Measurements from ENCODE around the gene NDUFAF2.

Gene NDUFAF2

DNA sequence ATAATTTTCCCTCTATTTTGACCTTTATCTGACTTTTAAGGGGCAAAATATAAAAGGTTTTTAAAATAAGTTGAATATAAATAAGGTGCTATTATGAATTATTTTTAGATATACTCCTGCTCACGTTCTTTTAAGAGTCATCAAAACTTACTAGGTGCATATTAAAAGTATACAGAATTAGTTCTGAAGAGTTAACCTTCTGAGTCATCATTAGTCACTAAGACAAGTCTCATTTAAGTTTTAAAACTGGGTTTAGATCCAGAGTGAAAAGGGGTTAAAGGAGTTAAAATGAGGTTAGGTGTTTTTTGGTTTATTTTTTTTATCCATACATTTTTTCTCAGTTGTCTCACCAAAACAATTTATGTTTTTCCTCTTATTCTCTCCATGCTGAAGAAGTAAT, 175.5 kb downstream of the NDUFAF2 start:
- no peak for DNase-seq (ENCODE audit: low read depth in 2 of 2)

GRCh38 chr5:61123145-61123544, 178.1 kb downstream of the NDUFAF2 start:
- DNase-seq (ENCODE audit: low read depth in 2 of 2) = no peak

DNA sequence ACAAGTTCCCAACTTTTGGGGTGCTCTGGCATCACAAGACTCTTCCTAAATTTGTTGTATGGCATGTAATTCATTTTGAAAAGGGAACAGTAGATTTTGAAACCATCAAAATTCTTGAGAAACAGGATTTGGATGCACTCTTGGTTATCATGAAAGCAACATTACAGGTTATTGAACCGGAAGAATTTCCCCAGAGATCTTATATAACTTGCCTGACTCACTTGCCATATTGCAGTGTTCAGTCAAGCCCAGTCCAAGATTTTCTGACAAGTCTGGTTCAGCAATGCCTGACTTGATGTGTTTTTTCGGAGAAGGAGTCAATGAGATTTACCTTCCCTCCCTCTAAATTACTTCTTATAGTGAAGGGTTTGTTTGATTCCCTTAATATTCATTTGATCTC, 185.3 kb downstream of the NDUFAF2 start:
- no peak for DNase-seq (ENCODE audit: low read depth in 2 of 2)

DNA sequence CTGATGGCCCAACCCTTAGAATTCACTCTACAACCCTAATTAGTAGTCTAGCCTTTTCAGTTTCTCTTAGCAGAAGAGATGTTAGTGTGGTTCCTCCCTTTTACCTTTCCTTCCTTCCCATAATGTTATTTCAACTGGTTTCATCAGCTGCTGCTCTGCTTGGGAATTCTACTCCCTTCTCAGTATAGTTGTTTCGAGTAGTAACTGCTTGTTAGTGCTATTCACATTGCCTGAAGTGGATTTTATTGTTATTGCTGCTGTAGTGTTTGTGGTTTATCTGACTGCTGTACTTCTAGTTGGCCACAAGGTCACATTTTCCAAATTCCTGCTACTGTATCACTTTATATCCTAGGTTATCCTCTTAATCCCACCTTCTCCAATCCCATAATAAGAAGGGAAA, 187.6 kb downstream of the NDUFAF2 start:
- peak; percentile 41 to 42 for DNase-seq (ENCODE audit: low read depth in 2 of 2)

GRCh38 chr5:61137835-61138234, 192.8 kb downstream of the NDUFAF2 start:
- no peak for DNase-seq (ENCODE audit: low read depth in 2 of 2)

DNA sequence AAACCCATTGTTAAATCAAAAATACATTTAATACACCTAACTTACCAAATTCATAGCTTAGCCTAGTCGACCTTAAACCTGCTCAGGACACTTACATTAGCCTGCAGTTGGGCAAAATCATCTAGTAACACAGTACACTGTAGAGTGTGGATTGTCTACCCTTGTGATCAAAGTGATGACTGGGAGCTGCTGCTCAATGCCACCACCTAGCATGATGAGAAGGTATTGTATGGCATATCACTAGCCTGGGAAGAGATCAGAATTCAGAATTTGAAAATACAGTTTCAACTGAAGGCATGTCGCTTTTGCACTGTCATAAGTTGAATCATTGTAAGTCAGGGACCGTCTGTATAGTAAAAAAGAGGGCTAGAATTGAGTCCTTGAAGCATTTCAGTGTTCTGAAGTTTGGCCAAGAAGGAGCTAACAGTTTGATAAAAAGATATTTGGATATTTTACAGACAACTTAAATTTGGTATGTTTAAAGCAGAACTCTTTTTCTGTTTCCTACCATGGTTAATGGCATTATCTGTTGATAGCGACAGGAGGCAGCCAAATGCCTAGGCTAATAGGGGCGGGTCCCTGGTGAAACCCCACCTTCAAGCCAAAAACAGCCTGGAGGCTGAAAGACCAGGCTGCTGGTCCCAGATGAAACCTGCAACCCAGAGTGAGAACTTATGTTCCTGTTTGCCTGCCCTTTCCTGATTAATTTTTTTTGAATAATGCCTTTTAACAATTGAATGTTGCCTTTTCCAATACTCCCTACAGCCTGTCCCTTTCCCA, 194.3 kb downstream of the NDUFAF2 start:
- no peak for DNase-seq (ENCODE audit: low read depth in 2 of 2)

GRCh38 chr5:61139931-61140330, 194.9 kb downstream of the NDUFAF2 start:
- no peak for DNase-seq (ENCODE audit: low read depth in 2 of 2)

- no peak for DNase-seq (ENCODE audit: low read depth in 2 of 2)
Observed at GRCh38 chr5:61141801-61142200, 196.8 kb downstream of the NDUFAF2 start.

GRCh38 chr5:61142391-61142790, 197.4 kb downstream of the NDUFAF2 start:
- no peak for DNase-seq (ENCODE audit: low read depth in 2 of 2)

GRCh38 chr5:61142811-61143210, 197.8 kb downstream of the NDUFAF2 start:
- DNase-seq (ENCODE audit: low read depth in 2 of 2) = no peak

DNA sequence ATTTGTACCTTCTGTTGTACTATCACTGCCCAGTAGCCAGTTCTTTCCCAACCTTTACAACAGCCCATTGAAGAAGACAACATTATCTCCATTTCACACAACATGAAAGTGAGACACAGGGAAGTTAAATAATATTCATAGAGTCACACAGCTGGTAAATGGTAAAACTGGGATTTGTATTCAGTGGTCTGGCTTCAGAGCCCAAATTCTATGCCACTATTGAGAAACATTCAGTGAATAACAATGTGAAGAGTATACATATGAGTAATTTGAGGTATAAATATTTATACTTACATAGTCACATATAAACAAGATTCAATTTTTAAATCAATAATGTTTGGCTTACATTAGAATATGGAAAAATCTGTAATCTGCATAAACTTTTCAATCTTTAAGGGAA, 203.5 kb downstream of the NDUFAF2 start:
- no peak for DNase-seq (ENCODE audit: low read depth in 2 of 2)

DNA sequence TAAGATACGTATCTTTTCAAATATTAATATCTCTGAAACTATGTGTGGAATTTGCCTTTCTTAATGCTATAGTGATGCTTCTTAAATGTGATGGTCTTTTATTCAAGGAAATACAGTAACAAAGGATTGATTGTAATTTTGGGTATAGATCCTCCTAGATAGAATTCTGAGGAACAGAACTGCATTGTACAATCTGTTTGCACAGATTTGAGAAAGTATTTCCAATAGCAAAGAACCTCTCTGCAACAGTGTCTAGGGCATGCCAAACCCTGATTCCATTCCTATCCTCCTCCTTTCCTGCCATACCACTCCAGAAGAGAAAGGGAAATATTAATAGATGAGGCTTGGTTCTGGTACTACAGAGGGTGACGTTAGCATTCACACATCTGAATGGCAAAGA, 206.9 kb downstream of the NDUFAF2 start:
- no peak for DNase-seq (ENCODE audit: low read depth in 2 of 2)

- DNase-seq (ENCODE audit: low read depth in 2 of 2) = no peak
Observed at GRCh38 chr5:61159070-61159469, 214.1 kb downstream of the NDUFAF2 start.

- DNase-seq (ENCODE audit: low read depth in 2 of 2) = no peak
Observed at GRCh38 chr5:61159836-61160235, 214.8 kb downstream of the NDUFAF2 start.

- DNase-seq (ENCODE audit: low read depth in 2 of 2) = no peak
Observed at GRCh38 chr5:61160497-61160896, 215.5 kb downstream of the NDUFAF2 start.

DNA sequence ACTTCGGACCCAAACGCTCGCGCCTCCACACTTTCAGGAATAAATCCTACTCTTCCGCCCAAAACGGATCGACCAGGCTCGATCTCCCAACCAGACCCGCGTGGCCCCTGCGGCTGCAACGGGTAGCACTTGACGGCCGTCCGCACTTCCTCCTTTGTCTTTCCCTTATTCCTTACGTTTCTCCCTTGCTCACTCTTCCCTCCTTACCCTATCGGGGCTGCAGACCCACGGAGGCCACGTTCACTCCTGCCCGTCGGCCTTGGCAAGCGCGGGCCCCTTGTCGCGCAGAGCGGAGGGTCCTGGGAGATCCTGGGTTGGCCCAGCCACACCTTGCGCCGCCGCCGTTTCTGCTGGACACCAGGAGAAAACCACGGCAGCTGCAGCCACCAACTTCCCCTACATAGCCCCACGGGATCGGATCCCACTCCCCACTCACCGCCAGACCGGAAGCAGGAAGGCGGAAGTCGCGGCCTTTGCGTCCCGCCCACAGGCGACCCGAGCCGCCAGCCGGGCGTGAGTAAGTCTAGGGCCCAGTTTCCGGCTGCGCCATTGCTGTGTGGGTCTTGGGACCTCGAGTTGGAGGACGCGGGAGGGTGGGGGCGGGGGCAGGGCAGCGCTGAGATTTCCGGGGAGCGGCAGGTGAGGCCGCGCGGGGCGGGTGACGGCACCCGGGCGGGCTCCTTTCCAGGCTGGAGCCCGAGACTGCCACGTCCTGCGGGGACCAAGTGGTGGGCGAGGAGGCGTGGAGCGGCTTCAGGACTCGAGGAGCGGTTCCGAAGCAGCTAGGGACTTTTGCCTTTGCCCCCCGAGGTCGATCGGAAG, 217.2 kb downstream of the NDUFAF2 start, which contains the start of gene SMIM15:
TSS of gene SMIM15 (minus strand) at position 459 of the 822 bp plus-strand sequence. CDS start 2,297 bp downstream, outside the sequence.
- peak; percentile 67 to 73 for DNase-seq (ENCODE audit: low read depth in 2 of 2)

GRCh38 chr5:61162832-61163567, 218.0 kb downstream of the NDUFAF2 start:
- no peak for DNase-seq (ENCODE audit: low read depth in 2 of 2)

DNA sequence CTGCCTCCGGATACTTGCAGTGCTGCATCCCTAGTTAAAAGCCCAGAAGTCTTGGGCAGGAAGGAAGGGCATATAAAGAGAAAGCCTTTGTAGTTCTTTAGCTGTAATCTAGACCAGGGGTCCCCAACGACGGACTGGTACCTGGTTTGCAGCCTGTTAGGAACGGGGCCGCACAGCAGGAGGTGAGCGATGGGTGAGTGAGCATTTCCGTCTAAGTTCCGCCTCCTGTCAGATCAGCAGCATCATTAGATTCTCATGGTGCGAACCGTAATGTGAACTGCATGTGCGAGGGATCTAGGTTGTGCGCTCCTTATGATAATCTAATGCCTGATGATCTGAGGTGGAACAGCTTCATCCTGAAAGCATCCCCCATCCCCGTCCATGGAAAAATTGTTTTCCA, 218.9 kb downstream of the NDUFAF2 start:
- DNase-seq (ENCODE audit: low read depth in 2 of 2) = no peak

DNA sequence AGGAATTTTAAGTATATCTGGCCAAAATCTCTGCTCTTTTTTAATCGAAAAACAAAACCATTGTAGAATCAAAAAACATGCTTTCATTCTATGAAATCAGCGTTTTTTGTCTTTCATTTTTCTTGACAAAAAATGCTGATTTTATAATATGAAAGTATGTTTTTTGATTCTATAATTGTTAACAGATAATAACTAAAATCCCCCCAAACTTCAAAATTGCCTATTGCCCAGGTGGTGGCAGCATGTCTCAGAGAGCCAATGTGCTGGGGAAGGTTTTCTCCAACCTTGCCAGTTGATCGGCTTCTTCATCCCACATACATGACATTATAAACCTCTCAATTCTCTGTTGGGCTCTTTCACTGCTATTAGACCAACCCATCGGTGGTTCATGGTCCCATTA, 222.4 kb downstream of the NDUFAF2 start:
- DNase-seq (ENCODE audit: low read depth in 2 of 2) = peak; percentile 23 to 29

DNA sequence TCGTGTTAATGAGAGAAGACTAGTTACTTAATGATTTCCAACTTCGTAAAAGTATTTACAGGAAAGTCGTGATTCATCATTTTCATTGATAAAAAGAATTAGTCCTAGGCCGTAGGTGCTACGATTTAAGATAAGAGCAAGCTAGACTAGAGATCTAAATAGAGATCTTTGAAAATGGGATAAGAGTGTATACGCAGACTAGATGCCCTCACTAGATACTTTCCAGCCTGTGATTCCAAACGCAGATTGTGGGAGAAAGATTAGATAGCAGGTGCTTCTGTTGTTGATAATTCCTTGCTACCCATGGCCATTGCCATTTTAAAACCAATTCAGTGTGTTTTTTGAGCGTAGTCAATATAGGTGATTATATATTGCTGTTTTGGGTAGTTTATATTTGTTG, 223.9 kb downstream of the NDUFAF2 start:
- DNase-seq (ENCODE audit: low read depth in 2 of 2) = no peak

DNA sequence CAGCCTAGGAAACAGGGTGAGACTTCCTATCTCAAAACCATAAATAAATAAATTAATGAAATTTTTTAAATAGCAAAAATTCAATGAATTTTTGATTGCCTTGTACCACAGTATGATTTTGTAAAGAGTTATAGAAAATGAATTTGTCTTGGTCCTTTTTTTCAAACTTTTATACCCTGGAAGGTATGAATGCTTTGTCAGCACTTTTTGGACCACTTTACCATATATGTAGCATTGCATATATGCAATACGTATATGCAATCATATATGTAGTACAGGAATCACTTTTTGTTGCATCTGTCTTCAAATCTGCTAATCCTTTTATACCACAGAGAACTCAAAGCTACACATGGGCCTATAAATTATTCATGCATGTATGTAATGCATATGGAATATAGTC, 226.5 kb downstream of the NDUFAF2 start:
- no peak for DNase-seq (ENCODE audit: low read depth in 2 of 2)

DNA sequence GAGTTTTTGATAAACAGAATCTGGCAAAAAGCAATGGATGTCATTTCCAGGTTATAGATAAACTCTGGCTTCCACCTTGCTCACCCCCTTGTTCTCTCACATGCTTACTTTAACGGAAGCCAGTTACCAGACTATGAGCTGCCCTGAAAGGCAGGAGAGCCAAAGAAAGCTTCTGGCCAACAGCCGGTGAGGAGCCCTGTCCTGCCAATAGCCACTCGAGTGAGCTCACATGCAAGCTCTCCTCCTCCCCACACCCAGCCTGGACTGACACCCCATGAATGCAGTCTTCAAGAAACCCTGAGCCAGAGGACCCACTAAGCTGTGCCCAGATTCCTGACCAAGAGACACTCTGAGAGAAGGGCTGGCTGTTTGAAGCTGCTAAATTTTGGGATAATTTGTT, 231.6 kb downstream of the NDUFAF2 start:
- DNase-seq (ENCODE audit: low read depth in 2 of 2) = no peak

All from fibroblast of skin of left quadriceps (primary cell).